Mucosa of gallbladder (tissue), 1 donor: Measurements from ENCODE around the gene BBOF1. TPM values are rescaled to one million over a fixed set of nuclear protein-coding genes. Genes with fewer than 3 reads are reported as not detected.
A peak's percentile ranks its signal among the peaks of the same experiment; 100 is the strongest.
"Not testable (repeated sequence)": the region's sequence is repeated elsewhere in the genome, so short reads cannot be mapped to it uniquely, and the experiment has no call there.

Experiments
- DNase-seq: peaks from one replicate; pipeline ENCODE4 v3.0.0-alpha.2; 2020; ENCODE audit warnings: low spot score
- total RNA-seq: library from RNA; stranded (reverse); gene quantifications from one replicate; pipeline ENCODE4 v1.2.1, GENCODE V29; 2021
- donor health status: DM: no; HTN: no; CAD: no.

Gene BBOF1
- 3.7 TPM for total RNA-seq

GRCh38 chr14:74018586-74019407 is at the start of gene BBOF1, which contains the start of gene ENTPD5:
TSS of gene BBOF1 (plus strand) at chr14:74019349. CDS start at chr14:74019479, 130 bp downstream.
TSS of gene ENTPD5 (minus strand) at chr14:74019288. CDS start at chr14:73988102, 31,186 bp downstream.
- DNase-seq, result peak; percentile 86

- no peak for DNase-seq
These were observed 45.7 kb upstream of the BBOF1 start for GRCh38 chr14:73973497-73973896.

- peak; percentile 78 for DNase-seq
These were observed 43.0 kb upstream of the BBOF1 start for GRCh38 chr14:73976125-73976524.

- DNase-seq, result no peak
These were observed 41.3 kb upstream of the BBOF1 start for GRCh38 chr14:73977896-73978295.

GRCh38 chr14:73988065-73988464 is 31.1 kb upstream of the BBOF1 start:
- no peak for DNase-seq

GRCh38 chr14:73988656-73989055 is 30.5 kb upstream of the BBOF1 start:
- not testable (repeated sequence) for DNase-seq

GRCh38 chr14:73991092-73991491 is 28.1 kb upstream of the BBOF1 start:
- DNase-seq, result no peak

- not testable (repeated sequence) for DNase-seq
These were observed 24.2 kb upstream of the BBOF1 start for GRCh38 chr14:73994926-73995325.

GRCh38 chr14:73995977-73996378 is 23.2 kb upstream of the BBOF1 start:
- peak; percentile 17 for DNase-seq

- no peak for DNase-seq
These were observed 22.4 kb upstream of the BBOF1 start for GRCh38 chr14:73996731-73997107.

- DNase-seq, result no peak
These were observed 21.8 kb upstream of the BBOF1 start for GRCh38 chr14:73997108-73997943.

GRCh38 chr14:73997944-73998447 is 21.2 kb upstream of the BBOF1 start:
- no peak for DNase-seq

GRCh38 chr14:73998726-73999125 is 20.4 kb upstream of the BBOF1 start:
- DNase-seq, result no peak

GRCh38 chr14:74005664-74006063 is 13.5 kb upstream of the BBOF1 start:
- DNase-seq, result not testable (repeated sequence)

- no peak for DNase-seq
These were observed 10.2 kb upstream of the BBOF1 start for GRCh38 chr14:74008843-74009499.

- DNase-seq, result peak; percentile 45
These were observed 4.8 kb upstream of the BBOF1 start for GRCh38 chr14:74014299-74014698.

GRCh38 chr14:74015176-74015575 is 4.0 kb upstream of the BBOF1 start:
- DNase-seq, result no peak

GRCh38 chr14:74015963-74016362 is 3.2 kb upstream of the BBOF1 start:
- DNase-seq, result no peak

- no peak for DNase-seq
These were observed 969 bp upstream of the BBOF1 start for GRCh38 chr14:74018174-74018585.

GRCh38 chr14:74019408-74020137 is 424 bp downstream of the BBOF1 start:
- no peak for DNase-seq

GRCh38 chr14:74022346-74022745 is 3.2 kb downstream of the BBOF1 start:
- no peak for DNase-seq
